ENCODE data around the gene ABCC8. TPM values are rescaled to one million over a fixed set of nuclear protein-coding genes. Genes with fewer than 3 reads are reported as not detected.

Gene ABCC8
- total RNA-seq, 1 donor from 2014 or later: not detected

DNA sequence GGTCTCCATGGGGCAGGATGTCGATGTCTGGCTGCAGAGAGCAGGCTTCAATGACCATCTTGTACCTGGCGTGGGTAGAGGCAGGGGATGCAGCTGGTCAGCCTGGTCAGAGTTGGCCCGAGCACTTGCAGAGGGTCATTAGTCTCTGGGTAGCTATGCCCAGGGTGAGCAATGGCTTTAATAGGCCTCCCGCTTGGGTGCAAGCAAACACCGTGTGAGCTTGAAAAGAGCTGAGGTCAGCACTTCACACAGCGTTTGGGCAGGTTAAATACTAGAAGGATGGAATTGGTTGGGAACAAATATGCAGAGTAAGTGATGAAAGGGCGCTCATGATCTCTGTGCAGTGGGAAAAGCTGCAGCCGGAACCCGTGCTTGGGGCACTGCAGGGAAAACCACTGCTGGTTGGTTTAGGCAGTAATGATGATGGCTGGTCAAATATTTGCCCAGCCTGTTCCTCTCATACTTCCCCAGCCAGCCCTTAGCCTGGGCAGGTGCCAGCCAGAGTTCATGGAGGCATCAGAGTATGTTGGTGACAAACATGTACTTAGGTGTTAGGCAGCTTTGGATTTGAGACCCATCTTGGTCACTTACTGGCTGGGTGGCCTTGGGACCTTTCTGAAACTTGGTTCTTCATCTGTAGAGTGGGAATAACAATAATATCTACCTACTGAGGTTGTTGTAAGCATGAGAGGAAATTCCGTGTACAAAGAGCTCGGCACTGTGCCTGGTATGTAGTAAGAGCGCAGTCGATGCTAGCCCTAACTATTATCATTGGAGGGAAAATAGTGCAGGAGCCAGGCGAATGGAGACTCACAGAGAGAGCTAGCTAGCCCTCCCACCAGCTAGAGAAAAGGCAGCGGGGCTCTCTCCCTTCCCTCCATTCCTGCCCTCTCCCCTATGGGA lies 63.0 kb downstream of the ABCC8 start:
- Mint-ChIP-seq H3K27me3 (peaks cover 22% of the 10 kb centered on the region), H3K4me1 (no peaks in the 10 kb centered on the region), H3K36me3 (ENCODE audit: low read depth) (no peaks in the 10 kb centered on the region), H3K4me3 (no peak overlapping the region), H3K9me3 (no peaks in the 10 kb centered on the region), H3K27ac (no peak overlapping the region)
- no peak for ATAC-seq (ENCODE audit: low read depth)
- no peak for DNase-seq
- POLR2A ChIA-PET: no interaction called here
- CTCF ChIA-PET: no interaction called here
- no peak for TF ChIP-seq CTCF (IDR thresholded peaks at IDR 0.05)
- intact Hi-C loops (cut with micrococcal nuclease): no loop called here

DNA sequence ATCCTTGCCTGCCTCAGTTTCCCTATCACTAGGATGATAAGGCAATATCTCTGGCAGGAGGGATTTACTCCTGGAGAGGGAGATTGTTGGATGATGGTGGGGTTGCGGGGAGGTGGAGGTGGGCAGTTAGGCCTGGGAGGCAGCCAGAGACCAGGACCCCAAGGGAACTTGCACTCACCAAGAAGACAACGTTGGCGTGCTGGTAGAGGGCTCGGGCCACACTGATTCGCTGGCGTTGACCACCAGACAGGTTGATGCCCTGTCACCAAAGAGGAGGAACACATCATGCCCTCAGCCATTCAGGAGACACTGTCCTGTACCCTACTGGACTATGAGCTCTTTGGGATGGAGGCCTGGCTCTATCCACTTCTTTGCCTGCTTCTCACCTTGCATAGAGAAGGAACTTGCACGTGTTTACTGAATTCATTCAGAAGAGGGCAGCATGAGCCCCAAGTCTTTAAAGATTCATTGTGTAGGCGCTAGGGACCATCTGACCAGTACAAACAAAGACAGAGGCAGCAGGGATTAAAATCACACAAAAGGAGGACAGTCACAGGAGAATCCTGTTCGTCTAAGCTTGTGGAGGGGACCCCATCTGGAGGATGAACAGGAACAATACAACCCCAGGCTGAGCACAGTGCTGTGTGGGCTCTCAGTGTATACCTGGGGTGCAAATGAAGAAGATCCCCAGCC lies 64.0 kb downstream of the ABCC8 start:
- no peak overlapping the region for H3K4me3 Mint-ChIP-seq
- H3K9me3 Mint-ChIP-seq: no peaks in the 10 kb centered on the region
- ChIA-PET POLR2A (no interaction called here), CTCF (no interaction called here)
- intact Hi-C loops (cut with micrococcal nuclease): no loop called here
- DNase-seq: no peak
- no peak overlapping the region for H3K27ac Mint-ChIP-seq
- no peaks in the 10 kb centered on the region for H3K4me1 Mint-ChIP-seq
- ATAC-seq (ENCODE audit: low read depth): no peak
- H3K27me3 Mint-ChIP-seq: peaks cover 19% of the 10 kb centered on the region
- TF ChIP-seq CTCF (IDR thresholded peaks at IDR 0.05): no peak
- H3K36me3 Mint-ChIP-seq (ENCODE audit: low read depth): no peaks in the 10 kb centered on the region

DNA sequence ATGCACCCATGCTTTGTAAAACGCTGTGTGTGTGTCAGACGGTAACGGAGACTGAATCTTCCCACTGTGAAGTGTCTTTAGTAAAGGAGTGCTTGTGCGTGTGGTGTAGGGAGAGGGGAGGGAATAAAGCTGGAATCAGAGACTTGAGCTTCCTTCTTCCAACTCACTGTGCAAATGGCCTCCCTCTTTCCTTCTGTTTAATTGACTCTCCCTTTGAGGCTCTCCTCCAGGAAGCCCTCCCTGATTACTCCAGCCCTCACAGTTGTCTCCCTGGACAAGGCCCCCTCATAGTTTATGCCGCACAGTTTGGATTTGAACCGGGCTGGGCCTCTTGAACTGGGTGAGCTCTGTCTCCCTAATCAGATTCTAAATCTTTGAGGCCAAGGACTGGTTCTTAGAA lies 65.2 kb downstream of the ABCC8 start:
- ATAC-seq (ENCODE audit: low read depth) (no peak), DNase-seq (no peak)
- intact Hi-C loops (cut with micrococcal nuclease): no loop called here
- TF ChIP-seq CTCF (IDR thresholded peaks at IDR 0.05): no peak
- Mint-ChIP-seq H3K27ac (no peak overlapping the region), H3K36me3 (ENCODE audit: low read depth) (no peaks in the 10 kb centered on the region), H3K4me1 (no peaks in the 10 kb centered on the region), H3K9me3 (no peaks in the 10 kb centered on the region), H3K4me3 (no peak overlapping the region), H3K27me3 (peaks cover 16% of the 10 kb centered on the region)
- POLR2A ChIA-PET: interaction anchor here (0.7 kb wide), 1 partner anchor 45 kb away, joined by 9 read pairs; no protein-coding TSS in a partner anchor
- CTCF ChIA-PET: no interaction called here

DNA sequence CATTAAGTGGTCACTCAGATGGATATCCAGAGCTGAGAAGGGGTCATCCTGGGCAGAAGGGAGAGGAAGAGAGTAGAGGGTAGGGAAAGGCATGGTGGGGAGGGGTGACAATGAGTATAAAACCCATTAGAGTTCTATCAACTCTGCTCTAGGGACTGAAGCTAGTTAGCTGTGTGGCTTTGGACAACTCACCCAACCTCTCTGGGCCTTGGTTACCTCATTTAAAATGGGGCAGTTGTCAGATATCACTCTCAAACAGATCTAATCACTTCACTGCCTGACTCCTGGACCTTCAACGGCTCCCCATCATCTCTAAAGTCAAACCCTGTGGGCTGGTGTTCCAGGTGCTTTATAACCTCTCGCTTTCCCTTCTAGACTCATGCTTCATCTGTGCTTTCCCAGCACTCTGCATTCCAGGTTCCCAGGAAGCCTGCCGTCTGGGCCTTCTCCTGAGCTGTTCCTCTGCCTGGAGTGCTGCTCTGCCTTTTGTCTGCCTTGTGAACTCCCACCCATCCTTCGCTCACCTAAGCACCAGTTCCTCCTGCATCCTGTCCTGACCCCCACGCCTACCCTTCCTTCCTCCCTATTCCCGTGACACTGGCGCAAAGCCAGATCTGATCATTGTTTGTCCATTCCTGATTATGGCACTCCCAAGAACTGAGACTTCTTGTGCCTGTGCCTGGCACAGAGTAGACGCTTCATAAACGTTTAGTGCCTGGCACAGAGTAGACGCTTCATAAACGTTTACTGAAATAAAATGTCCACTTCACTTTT lies 65.9 kb downstream of the ABCC8 start:
- no peak for TF ChIP-seq CTCF (IDR thresholded peaks at IDR 0.05)
- ATAC-seq (ENCODE audit: low read depth) (no peak), DNase-seq (no peak)
- Mint-ChIP-seq H3K4me3 (no peak overlapping the region), H3K27ac (no peak overlapping the region), H3K27me3 (peaks cover 14% of the 10 kb centered on the region), H3K9me3 (no peaks in the 10 kb centered on the region), H3K36me3 (ENCODE audit: low read depth) (no peaks in the 10 kb centered on the region), H3K4me1 (no peaks in the 10 kb centered on the region)
- ChIA-PET POLR2A (interaction anchor here (0.7 kb wide), 1 partner anchor 44 kb away, joined by 9 read pairs; no protein-coding TSS in a partner anchor), CTCF (no interaction called here)
- intact Hi-C loops (cut with micrococcal nuclease): no loop called here

DNA sequence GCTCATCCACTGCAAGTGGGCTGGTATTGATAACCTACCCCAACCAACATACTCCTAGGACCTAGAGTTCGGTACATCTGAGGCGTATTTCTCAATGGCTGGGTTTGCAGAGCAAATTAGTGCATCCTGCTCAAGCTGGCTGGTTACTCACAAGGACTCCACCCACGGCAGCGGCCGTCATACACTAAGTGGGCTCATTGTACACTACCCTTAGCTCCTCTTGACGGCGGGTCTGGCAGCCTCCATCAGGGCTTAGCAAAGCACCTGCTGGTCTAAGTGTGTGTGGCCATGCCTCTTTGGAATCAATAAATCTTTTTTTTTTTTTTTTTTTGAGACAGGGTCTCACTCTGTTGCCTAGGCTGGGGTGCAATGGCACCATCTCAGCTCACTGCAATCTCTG lies 68.0 kb downstream of the ABCC8 start:
- Mint-ChIP-seq H3K27me3 (peaks cover 5% of the 10 kb centered on the region), H3K4me1 (no peaks in the 10 kb centered on the region), H3K36me3 (ENCODE audit: low read depth) (no peaks in the 10 kb centered on the region), H3K9me3 (no peaks in the 10 kb centered on the region), H3K4me3 (no peak overlapping the region), H3K27ac (no peak overlapping the region)
- ChIA-PET POLR2A (no interaction called here), CTCF (no interaction called here)
- no peak for TF ChIP-seq CTCF (IDR thresholded peaks at IDR 0.05)
- intact Hi-C loops (cut with micrococcal nuclease): no loop called here
- DNase-seq (no peak), ATAC-seq (ENCODE audit: low read depth) (no peak)
